Urinary bladder (tissue), 4 donors: Measurements from ENCODE around the gene USP30. TPM values are rescaled to one million over a fixed set of nuclear protein-coding genes. Genes with fewer than 3 reads are reported as not detected.

ENCODE experiments used
- DNase-seq: peaks from one replicate; pipeline ENCODE4 v3.0.0-alpha.2; 2015; ENCODE audit errors: extremely low spot score
- H3K27ac ChIP-seq: one replicate; pipeline ENCODE4 v1.5.1; 2013; ENCODE audit warnings: low read depth, mild to moderate bottlenecking, moderate library complexity
- H3K36me3 ChIP-seq: one replicate; pipeline ENCODE4 v1.6.1; 2013; ENCODE audit warnings: mild to moderate bottlenecking, moderate library complexity; ENCODE audit not compliant: insufficient read depth
- H3K4me1 ChIP-seq: one replicate; pipeline ENCODE4 v1.6.1; 2013; ENCODE audit warnings: mild to moderate bottlenecking, moderate library complexity; ENCODE audit not compliant: insufficient read depth
- H3K4me3 ChIP-seq: one replicate; pipeline ENCODE4 v1.5.1; 2013; ENCODE audit warnings: low read depth, low read length
- WGBS: extraction: QIAGEN DNeasy Blood & Tissue Kit; methylation state at CpG from one replicate; pipeline ENCODE4 v1.1.7; 2013; 5-methylcytosine and 5-hydroxymethylcytosine counted together
- polyA plus RNA-seq: library from polyadenylated mRNA; stranded (reverse); fragments of 200-250 nt; gene quantifications from one replicate; pipeline ENCODE4 v1.2.3, GENCODE V29; 2013
- total RNA-seq: library from RNA; depleted of rRNA; stranded (reverse); fragments of >200 nt; gene quantifications from one replicate; pipeline ENCODE4 v1.2.3, GENCODE V29; 2014
- donor health status: healthy with polysubstance abuse.
- donor health status: healthy.

USP30 gene
- total and polyA plus RNA-seq, 2 donors = 11.5 to 13.9 TPM

DNA sequence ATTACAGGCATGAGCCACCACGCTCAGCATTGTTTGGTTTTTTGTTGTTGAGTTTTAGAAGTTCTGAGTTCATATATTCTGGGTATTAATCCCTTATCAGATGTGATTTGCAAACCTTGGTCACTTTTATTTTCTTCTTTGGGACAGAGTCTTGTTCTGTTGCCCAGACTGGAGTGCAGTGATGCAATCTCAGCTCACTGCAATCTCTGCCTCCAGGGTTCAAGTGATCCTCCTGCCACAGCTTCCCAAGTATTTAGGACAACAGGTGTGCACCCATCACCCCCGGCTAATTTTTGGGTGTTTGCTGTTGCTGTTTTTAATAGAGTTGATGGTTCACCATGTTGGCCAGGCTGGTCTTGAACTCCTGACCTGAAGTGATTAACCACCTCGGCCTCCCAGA is 11.8 kb downstream of the USP30 start:
- H3K4me1 ChIP-seq = no peaks in the 10 kb centered on the region
- no peak for DNase-seq
- H3K36me3 ChIP-seq = no peaks in the 10 kb centered on the region
- WGBS = 87% methylated on average over 3 of the region's 3 CpGs
- no peak overlapping the region for H3K27ac ChIP-seq
- no peak overlapping the region for H3K4me3 ChIP-seq

DNA sequence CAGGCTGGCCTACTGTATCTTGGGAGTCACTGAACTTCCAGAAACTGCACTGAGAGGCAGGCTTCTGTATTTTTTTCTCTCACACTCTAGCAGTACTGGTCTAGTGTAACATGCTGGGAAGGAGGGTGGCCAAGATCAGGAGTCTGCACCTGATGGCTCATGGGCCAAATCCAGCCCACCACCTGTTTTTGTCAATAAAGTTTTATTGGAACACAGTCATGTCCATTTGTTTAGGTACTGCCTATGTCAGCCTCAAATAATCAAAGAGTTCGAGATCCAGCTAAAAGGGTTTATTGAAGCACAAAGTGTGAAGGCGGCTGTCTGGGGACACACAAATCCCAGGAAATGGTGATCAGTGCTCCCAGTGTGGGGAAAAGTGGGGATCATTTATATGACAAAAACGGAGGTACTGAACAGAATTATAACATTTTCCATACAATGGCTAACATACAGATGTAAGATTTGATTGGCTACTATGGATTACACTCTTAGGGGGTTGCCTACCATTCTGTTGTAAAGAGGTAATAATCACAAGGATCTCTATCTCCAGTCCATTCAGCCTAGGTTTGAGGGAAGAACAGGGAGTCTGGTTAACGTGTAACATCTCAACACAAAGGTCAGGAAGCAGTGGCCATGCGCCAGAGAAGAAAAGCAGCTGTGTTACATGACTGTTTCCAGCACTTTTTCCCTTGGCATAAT is 12.9 kb downstream of the USP30 start:
- 78% methylated on average over 5 of the region's 5 CpGs for WGBS
- H3K27ac ChIP-seq = no peak overlapping the region

GRCh38 chr12:109065853-109066193 is 13.4 kb downstream of the USP30 start:
- Histone ChIP-seq H3K4me1 (no peaks in the 10 kb centered on the region), H3K4me3 (no peak overlapping the region), H3K36me3 (peaks cover 2% of the 10 kb centered on the region), H3K27ac (no peak overlapping the region)
- 76% methylated on average over 1 of the region's 1 CpG for WGBS
- no peak for DNase-seq

More for the DNA sequence above, 12.9 kb downstream of the USP30 start:
- Histone ChIP-seq H3K4me1 (no peaks in the 10 kb centered on the region), H3K4me3 (no peak overlapping the region), H3K36me3 (peaks cover 2% of the 10 kb centered on the region)
- no peak for DNase-seq

GRCh38 chr12:109069307-109070271 is 17.2 kb downstream of the USP30 start:
- Histone ChIP-seq H3K27ac (no peak overlapping the region), H3K4me1 (no peaks in the 10 kb centered on the region), H3K4me3 (no peak overlapping the region), H3K36me3 (peaks cover 2% of the 10 kb centered on the region)
- no peak for DNase-seq
- 69% methylated on average over 17 of the region's 17 CpGs for WGBS

DNA sequence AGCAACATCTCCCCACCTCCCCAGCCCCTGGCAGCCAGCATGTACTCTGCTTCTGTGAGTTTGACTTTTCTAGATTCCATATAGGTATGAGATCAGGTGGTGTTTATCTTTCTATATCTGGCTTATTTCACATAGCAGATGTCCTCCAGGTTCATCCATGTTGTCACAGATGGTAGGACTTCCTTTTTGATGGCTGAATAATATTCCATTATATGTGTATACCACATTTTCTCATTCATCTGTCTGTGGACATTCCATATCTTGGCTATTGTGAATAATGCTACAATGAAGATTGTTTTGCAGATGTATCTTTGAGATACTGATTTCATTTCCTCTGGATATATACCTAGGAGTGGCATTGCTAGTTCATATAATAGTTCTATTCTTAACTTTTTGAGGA is 22.5 kb downstream of the USP30 start:
- H3K4me1 ChIP-seq = no peaks in the 10 kb centered on the region
- H3K36me3 ChIP-seq = peaks cover 5% of the 10 kb centered on the region
- H3K4me3 ChIP-seq = no peak overlapping the region
- H3K27ac ChIP-seq = no peak overlapping the region
- no peak for DNase-seq

GRCh38 chr12:109082751-109083150 is 30.4 kb downstream of the USP30 start:
- no peak overlapping the region for H3K4me3 ChIP-seq
- H3K27ac ChIP-seq = no peak overlapping the region
- DNase-seq = no peak
- H3K36me3 ChIP-seq = peaks cover 11% of the 10 kb centered on the region
- WGBS = 94% methylated on average over 14 of the region's 14 CpGs
- no peaks in the 10 kb centered on the region for H3K4me1 ChIP-seq

DNA sequence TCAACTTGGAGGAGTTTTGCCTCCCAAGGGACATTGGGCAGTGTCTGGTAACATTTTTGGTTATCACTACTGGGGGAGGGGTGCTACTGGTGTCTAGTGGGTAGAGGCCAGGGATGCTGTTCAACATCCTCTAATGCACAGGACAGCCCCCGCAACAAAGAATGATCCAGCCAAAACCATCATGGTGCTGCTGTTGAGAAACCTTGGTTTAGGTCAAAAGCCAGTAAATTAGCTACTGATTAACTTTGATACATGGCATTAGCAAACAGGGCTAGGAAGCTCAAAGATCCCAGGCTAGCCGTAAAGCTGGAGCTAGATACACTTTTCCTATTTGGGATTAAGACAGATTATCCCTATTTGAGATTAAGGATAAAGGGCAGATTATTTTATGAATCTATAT is 32.0 kb downstream of the USP30 start:
- no peak overlapping the region for H3K4me3 ChIP-seq
- no peak overlapping the region for H3K27ac ChIP-seq
- H3K4me1 ChIP-seq = no peaks in the 10 kb centered on the region
- 94% methylated on average over 2 of the region's 2 CpGs for WGBS
- peaks cover 8% of the 10 kb centered on the region for H3K36me3 ChIP-seq
- DNase-seq = no peak

DNA sequence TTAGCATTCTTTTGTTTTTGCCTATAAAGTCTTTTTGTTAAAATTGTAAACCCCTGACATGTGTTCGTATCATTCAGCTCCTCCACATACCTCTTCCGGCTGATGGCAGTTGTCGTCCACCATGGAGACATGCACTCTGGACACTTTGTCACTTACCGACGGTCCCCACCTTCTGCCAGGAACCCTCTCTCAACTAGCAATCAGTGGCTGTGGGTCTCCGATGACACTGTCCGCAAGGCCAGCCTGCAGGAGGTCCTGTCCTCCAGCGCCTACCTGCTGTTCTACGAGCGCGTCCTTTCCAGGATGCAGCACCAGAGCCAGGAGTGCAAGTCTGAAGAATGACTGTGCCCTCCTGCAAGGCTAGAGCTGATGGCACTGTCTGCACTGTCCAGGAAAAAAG is 33.2 kb downstream of the USP30 start:
- DNase-seq = no peak
- H3K36me3 ChIP-seq = peaks cover 8% of the 10 kb centered on the region
- no peak overlapping the region for H3K4me3 ChIP-seq
- 94% methylated on average over 11 of the region's 11 CpGs for WGBS
- H3K27ac ChIP-seq = no peak overlapping the region
- H3K4me1 ChIP-seq = no peaks in the 10 kb centered on the region

GRCh38 chr12:109087250-109087649 is 34.9 kb downstream of the USP30 start:
- Histone ChIP-seq H3K4me3 (no peak overlapping the region), H3K36me3 (peaks cover 8% of the 10 kb centered on the region), H3K4me1 (no peaks in the 10 kb centered on the region), H3K27ac (no peak overlapping the region)
- no peak for DNase-seq
- 77% methylated on average over 5 of the region's 5 CpGs for WGBS

GRCh38 chr12:109088818-109089217 is 36.4 kb downstream of the USP30 start:
- WGBS = 58% methylated on average over 6 of the region's 6 CpGs
- H3K36me3 ChIP-seq = peaks cover 4% of the 10 kb centered on the region

DNA sequence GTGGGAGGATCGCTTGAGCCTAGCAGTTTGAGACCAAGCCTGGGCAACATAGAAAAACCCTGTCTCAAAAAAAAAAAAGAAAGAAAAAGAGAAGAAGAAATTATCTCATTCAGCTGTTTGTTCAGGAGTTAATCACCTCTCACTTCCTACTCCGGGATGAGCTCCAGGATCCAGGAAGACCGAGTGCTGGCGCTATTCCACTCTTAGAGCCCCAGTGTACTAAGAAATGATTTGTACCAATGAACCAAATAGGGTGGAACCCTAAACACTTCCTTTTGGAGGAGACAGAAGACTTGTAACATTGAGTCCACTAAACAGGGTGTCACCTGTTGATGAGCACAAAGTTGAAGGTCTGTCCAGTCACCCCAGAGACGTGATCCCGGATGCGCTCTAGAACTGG is 37.3 kb downstream of the USP30 start:
- no peak overlapping the region for H3K4me3 ChIP-seq
- DNase-seq = no peak
- H3K27ac ChIP-seq = no peak overlapping the region
- H3K4me1 ChIP-seq = no peaks in the 10 kb centered on the region
- peaks cover 4% of the 10 kb centered on the region for H3K36me3 ChIP-seq
- 86% methylated on average over 7 of the region's 7 CpGs for WGBS

More at GRCh38 chr12:109088818-109089217, 36.4 kb downstream of the USP30 start:
- no peak overlapping the region for H3K4me3 ChIP-seq
- no peak for DNase-seq
- H3K27ac ChIP-seq = no peak overlapping the region
- H3K4me1 ChIP-seq = no peaks in the 10 kb centered on the region

DNA sequence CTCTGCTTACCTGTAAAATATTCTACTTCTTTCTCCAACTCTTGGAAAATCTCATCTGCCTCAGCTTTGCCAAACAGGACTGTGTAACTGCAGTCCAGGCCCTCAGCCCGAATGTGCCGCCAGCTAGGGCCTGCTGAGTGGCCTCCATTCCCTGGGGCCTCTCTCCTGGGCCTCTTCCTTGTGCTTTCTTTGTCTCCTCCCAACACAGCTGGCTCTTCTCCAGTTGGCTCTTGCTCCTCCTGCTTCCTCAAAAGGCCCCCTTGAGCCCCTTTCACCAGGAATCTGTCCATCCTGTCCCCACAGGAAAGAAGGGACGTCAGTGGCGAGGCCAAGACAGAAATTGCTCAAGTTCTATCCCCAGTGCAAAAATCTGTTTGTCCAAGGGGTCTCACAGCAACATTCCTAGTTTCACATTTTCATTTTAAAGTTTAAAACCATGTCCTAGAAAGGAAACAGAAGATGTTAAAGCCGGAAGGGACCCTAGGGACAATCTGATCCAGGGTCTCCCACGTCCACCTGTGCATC is 40.2 kb downstream of the USP30 start:
- Histone ChIP-seq H3K36me3 (no peaks in the 10 kb centered on the region), H3K27ac (no peak overlapping the region), H3K4me3 (peak overlapping the region; percentile 33), H3K4me1 (no peaks in the 10 kb centered on the region)
- 57% methylated on average over 6 of the region's 6 CpGs for WGBS
- DNase-seq = no peak

- Histone ChIP-seq H3K4me3 (peak within 1 kb of the TSS; percentile 33), H3K36me3 (no peaks in the 10 kb centered on the region), H3K4me1 (no peaks in the 10 kb centered on the region), H3K27ac (no peak within 1 kb of the TSS)
- WGBS = 7% methylated on average over 45 of the region's 45 CpGs
- peak; percentile 83 for DNase-seq
These were observed 40.9 kb downstream of the USP30 start, which contains the start of gene ALKBH2 for GRCh38 chr12:109093022-109093918. Gene ALKBH2 (minus strand): TSS chr12:109093472. CDS start chr12:109092786, 686 bp downstream.
